ENCODE results near the gene PKP1.

PKP1 gene

GRCh38 chr1:201284636-201285035 is 1.3 kb downstream of the PKP1 start:
- DNase-seq, result no peak

- no peak for DNase-seq
Measured at GRCh38 chr1:201285846-201286245, 2.5 kb downstream of the PKP1 start.

- no peak for DNase-seq
Measured at GRCh38 chr1:201286445-201286844, 3.1 kb downstream of the PKP1 start.

- no peak for DNase-seq
Measured at GRCh38 chr1:201288007-201288406, 4.7 kb downstream of the PKP1 start.

- DNase-seq, result no peak
Measured at GRCh38 chr1:201288765-201289164, 5.5 kb downstream of the PKP1 start.

- no peak for DNase-seq
Measured at GRCh38 chr1:201290551-201290950, 7.2 kb downstream of the PKP1 start.

GRCh38 chr1:201291916-201292315 is 8.6 kb downstream of the PKP1 start:
- no peak for DNase-seq

GRCh38 chr1:201294876-201295275 is 11.6 kb downstream of the PKP1 start:
- DNase-seq, result no peak

- DNase-seq, result no peak
Measured at GRCh38 chr1:201295346-201295745, 12.0 kb downstream of the PKP1 start.

- no peak for DNase-seq
Measured at GRCh38 chr1:201295861-201296260, 12.6 kb downstream of the PKP1 start.

- no peak for DNase-seq
Measured at GRCh38 chr1:201296352-201296751, 13.0 kb downstream of the PKP1 start.

- no peak for DNase-seq
Measured at GRCh38 chr1:201298396-201299381, 15.4 kb downstream of the PKP1 start.

GRCh38 chr1:201299968-201300367 is 16.7 kb downstream of the PKP1 start:
- DNase-seq, result no peak

- DNase-seq, result no peak
Measured at GRCh38 chr1:201300641-201301040, 17.3 kb downstream of the PKP1 start.

- DNase-seq, result no peak
Measured at GRCh38 chr1:201302163-201303152, 19.2 kb downstream of the PKP1 start.

GRCh38 chr1:201304126-201304525 is 20.8 kb downstream of the PKP1 start:
- no peak for DNase-seq

- no peak for DNase-seq
Measured at GRCh38 chr1:201305815-201306214, 22.5 kb downstream of the PKP1 start.

GRCh38 chr1:201307231-201307630 is 23.9 kb downstream of the PKP1 start:
- DNase-seq, result no peak

- no peak for DNase-seq
Measured at GRCh38 chr1:201307760-201308499, 24.6 kb downstream of the PKP1 start.

- no peak for DNase-seq
Measured at GRCh38 chr1:201309416-201309815, 26.1 kb downstream of the PKP1 start.

GRCh38 chr1:201310251-201310985 is 27.1 kb downstream of the PKP1 start:
- no peak for DNase-seq

- DNase-seq, result no peak
Measured at GRCh38 chr1:201310986-201311355, 27.7 kb downstream of the PKP1 start.
